ENCODE measurements around the gene VAMP2.

DNA sequence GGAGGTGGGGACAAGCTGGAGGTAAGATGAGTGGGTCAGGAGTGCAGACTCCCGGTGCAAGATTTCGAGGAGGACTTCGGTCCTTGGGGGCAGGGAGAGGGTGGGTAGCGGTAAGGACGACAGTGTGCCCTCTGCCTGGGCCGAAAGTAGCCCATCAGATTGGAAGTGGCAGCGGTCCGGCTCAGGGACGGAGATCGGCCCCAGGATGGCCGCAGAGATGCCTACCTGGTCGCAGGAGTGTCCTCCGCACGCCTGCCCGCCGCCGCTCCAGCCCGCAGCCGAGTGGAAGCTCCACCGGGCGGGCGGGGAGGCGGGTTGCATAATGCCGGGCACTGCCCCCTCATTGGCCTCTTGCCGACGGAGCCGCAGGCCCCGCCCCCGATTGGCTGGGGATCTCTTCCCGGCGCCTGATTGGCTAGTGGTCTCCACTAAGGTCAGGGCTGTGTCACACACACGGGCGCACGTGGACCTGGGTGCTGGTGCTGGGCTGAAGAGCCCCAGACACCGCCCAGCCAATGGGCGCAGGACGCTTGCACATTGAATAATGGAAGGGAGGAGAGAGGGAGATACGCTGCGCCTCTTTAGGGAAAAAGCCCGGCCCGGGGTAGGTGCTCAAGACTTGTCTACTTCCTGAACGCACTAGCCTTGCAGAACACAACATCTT, 10.5 kb downstream of the VAMP2 start, which contains the start of gene PER1:
- TF ChIP-seq ZZZ3 (IDR thresholded peaks at IDR 0.05) (no peak), BCL6 (CRISPR knock-in tag; IDR thresholded peaks at IDR 0.05) (no peak), XRCC3 (IDR thresholded peaks at IDR 0.05) (no peak), SMARCE1 (IDR thresholded peaks at IDR 0.05) (no peak), ZNF239 (CRISPR knock-in tag; IDR thresholded peaks at IDR 0.05) (no peak)
